Airway epithelial cell (primary cell): Measurements from ENCODE around the gene UBE2D2. TPM values are rescaled to one million over a fixed set of nuclear protein-coding genes. Genes with fewer than 3 reads are reported as not detected.

ENCODE experiments used
- total RNA-seq: library from RNA; depleted of rRNA; stranded (reverse); fragments of >200 nt; gene quantifications from 2 replicates; pipeline ENCODE4 v1.2.3, GENCODE V29; 2015

Gene UBE2D2
- 132 and 154 TPM in 2 replicates for total RNA-seq

DNA sequence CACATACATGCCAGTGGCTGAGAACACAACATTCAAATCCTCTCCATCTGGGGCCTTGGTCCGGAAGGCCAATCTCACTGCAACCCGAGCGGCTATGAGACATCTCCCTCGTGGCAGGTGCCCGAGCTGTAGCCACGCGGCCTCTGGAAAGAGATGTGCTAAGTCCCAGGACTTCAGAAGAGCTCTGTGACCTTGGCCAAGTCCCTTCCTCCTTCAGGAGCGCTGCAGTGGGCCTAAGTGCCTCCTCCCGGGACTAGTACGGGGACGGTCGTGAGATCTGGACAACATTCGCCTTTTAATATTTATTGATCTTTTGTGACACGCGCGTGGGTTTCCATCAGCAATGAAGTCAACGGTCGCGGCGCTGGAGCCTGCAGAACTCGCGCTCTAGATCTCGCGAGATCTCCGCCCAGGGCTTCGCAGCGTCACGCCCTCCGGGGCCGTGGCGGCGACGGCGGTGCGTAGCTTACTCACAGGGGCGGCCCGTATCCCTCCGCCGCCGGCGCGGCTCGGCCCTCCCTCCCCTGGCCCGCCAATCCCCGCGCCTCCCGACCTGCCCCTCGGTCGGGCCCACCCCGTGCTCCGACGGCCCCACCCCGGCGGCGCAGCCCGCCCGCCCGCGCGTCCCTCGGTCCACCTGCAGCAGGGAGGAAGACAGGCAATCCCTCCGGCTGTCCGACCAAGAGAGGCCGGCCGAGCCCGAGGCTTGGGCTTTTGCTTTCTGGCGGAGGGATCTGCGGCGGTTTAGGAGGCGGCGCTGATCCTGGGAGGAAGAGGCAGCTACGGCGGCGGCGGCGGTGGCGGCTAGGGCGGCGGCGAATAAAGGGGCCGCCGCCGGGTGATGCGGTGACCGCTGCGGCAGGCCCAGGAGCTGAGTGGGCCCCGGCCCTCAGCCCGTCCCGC is at the start of gene UBE2D2:
Gene UBE2D2 (plus strand): TSS at position 588 of the 903 bp plus-strand sequence. CDS start 453 bp downstream, outside the sequence.

GRCh38 chr5:139648205-139649081 is 87.3 kb downstream of the UBE2D2 start, which contains the start of gene CXXC5:
TSS of gene CXXC5 (plus strand) at chr5:139648349. CDS start at chr5:139680524, 32,175 bp downstream.

Other genes with a start within 250 kb of the UBE2D2 start
- 44.5 and 51.5 TPM in 2 replicates for gene PAIP2, start 219.5 kb upstream of the UBE2D2 start, total RNA-seq
- not detected in 2 replicates for gene SLC23A1, start 178.0 kb upstream of the UBE2D2 start, total RNA-seq
- not detected in 2 replicates for gene MZB1, start 171.4 kb upstream of the UBE2D2 start, total RNA-seq
- 0.79 and 1.6 TPM in 2 replicates for gene PROB1, start 166.2 kb upstream of the UBE2D2 start, total RNA-seq
- 5.3 and 5.4 TPM in 2 replicates for gene SPATA24, start 157.2 kb upstream of the UBE2D2 start, total RNA-seq
- gene DNAJC18, start 121.8 kb upstream of the UBE2D2 start, total RNA-seq, result 10.6 and 11.3 TPM in 2 replicates
- gene ECSCR, start 98.6 kb upstream of the UBE2D2 start, total RNA-seq, result not detected in 2 replicates
- gene SMIM33, start 90.3 kb upstream of the UBE2D2 start, total RNA-seq, result not detected in 2 replicates
- gene STING1, start 78.6 kb upstream of the UBE2D2 start, total RNA-seq, result 45.3 and 48.2 TPM in 2 replicates
- 18.6 and 28.6 TPM in 2 replicates for gene CXXC5, start 87.0 kb downstream of the UBE2D2 start, total RNA-seq
- gene PSD2, start 234.5 kb downstream of the UBE2D2 start, total RNA-seq, result not detected in 2 replicates